ENCODE data around the gene MTHFD1L. TPM values are rescaled to one million over a fixed set of nuclear protein-coding genes. Genes with fewer than 3 reads are reported as not detected.

Gene MTHFD1L
- total RNA-seq, 1 donor, result 68.7 TPM

DNA sequence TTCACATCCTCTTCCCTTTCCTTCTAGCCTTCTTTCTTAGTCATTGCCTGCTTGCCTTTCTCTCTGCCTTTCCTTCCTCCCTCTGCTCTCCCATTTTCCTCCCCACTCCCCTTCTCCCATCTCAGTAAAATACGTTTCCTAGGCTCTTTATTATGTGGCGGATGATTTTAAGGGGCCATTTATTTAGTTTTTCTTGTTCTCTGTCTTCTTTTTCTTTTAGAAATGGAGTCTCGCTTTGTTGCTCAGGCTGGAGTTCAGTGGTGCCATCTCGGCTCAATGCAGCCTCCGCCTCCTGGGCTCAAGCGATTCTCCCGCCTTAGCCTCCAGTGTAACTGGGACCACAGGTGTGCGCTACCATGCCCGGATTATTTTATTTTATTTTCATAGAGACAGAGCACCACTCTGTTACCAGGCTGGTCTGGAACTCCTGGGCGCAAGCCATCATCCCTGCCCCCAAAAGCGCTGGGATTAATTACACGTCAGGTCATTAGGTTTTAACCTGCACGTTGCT, 1.5 kb downstream of the MTHFD1L start:
- no peak for DNase-seq (ENCODE audit: low read depth)
- TF ChIP-seq, protein P1, sequence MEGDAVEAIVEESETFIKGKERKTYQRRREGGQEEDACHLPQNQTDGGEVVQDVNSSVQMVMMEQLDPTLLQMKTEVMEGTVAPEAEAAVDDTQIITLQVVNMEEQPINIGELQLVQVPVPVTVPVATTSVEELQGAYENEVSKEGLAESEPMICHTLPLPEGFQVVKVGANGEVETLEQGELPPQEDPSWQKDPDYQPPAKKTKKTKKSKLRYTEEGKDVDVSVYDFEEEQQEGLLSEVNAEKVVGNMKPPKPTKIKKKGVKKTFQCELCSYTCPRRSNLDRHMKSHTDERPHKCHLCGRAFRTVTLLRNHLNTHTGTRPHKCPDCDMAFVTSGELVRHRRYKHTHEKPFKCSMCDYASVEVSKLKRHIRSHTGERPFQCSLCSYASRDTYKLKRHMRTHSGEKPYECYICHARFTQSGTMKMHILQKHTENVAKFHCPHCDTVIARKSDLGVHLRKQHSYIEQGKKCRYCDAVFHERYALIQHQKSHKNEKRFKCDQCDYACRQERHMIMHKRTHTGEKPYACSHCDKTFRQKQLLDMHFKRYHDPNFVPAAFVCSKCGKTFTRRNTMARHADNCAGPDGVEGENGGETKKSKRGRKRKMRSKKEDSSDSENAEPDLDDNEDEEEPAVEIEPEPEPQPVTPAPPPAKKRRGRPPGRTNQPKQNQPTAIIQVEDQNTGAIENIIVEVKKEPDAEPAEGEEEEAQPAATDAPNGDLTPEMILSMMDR (IDR thresholded peaks at IDR 0.05; ENCODE audit: insufficient read depth, low read length), result no peak

DNA sequence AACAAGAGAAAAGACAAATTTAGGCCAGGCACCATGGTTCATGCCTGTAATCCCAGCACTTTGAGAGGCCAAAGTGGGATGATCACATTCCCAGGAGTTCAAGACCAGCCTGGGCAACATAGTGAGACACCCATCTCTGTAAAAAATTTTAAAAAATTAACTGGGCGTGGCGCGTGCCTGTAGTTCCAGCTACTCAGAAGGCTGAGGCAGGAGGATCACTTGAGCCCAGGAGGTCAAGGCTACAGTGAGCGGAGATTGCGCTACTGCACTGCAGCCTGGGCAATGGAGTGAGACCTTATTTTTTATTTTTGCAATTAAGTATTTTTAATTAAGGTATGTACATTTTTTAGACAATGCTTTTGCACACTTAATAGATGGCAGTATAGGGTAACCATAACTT, 3.3 kb downstream of the MTHFD1L start:
- DNase-seq (ENCODE audit: low read depth), result no peak
- TF ChIP-seq, protein P1 (IDR thresholded peaks at IDR 0.05; ENCODE audit: insufficient read depth, low read length), result no peak
- no peak overlapping the region for H3K4me3 ChIP-seq (ENCODE audit: low read depth, low read length)

More for the DNA sequence above, 1.5 kb downstream of the MTHFD1L start:
- peak overlapping the region; percentile 80 for H3K4me3 ChIP-seq (ENCODE audit: low read depth, low read length)

DNA sequence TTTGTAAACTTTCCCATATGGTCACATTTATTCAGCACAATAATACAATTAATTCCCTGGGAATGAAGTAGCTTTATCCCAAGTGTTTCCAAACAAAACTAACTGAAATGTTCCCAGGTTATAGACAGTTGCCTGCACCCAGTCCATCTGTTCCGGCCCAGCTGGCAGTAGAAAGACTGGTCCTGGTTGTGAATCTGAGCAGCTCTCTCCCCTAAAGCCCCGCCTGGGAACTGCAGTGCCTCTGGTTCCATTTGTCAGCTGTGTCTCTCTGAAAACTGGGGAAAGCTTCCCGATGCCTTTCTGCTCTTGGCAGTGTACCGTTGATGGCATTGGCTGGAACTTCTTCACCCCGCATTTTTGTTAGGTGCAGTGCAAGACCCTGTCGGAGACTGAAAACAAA, 8.7 kb downstream of the MTHFD1L start:
- no peak for DNase-seq (ENCODE audit: low read depth)
- TF ChIP-seq, protein P1 (IDR thresholded peaks at IDR 0.05; ENCODE audit: insufficient read depth, low read length), result no peak
- H3K4me3 ChIP-seq (ENCODE audit: low read depth, low read length), result no peak overlapping the region

DNA sequence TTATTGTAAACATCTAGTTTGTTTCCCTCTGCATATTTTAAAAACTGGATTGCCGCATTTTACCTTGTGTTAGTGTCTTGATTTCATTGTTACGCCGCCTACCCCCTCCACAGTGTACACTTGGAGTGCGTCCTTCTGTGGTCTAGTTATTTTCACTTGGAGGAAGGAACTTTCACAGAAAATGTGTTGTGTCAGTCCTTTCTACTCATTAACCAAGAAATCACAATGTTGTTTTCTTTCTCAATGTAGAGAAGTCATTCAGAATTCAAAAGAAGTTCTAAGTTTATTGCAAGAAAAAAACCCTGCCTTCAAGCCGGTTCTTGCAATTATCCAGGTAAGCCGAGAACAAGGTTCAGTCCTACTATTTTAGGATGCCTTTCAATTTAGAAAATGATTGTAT, 10.3 kb downstream of the MTHFD1L start:
- TF ChIP-seq, protein P1 (IDR thresholded peaks at IDR 0.05; ENCODE audit: insufficient read depth, low read length), result no peak
- DNase-seq (ENCODE audit: low read depth), result no peak
- no peak overlapping the region for H3K4me3 ChIP-seq (ENCODE audit: low read depth, low read length)

DNA sequence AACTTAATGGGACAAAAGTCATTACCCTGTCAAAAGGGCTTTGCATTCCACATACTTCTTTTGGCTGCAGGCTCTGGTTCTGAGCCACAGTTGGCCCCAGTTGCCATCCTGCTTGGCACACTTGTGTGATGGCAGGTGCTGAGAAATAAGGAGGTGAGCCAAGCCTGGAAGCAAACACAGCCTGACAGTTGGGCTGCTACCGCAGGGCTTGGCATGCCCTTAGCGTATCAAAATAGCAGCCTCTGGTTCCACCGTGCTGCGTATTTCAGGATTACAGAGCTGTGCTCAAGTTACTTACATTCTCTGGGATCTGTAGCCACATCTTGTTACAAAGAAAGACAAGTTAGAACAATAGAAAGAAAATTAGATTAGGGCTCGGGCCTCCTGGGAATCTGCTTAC, 11.1 kb downstream of the MTHFD1L start:
- DNase-seq (ENCODE audit: low read depth), result peak; percentile 89
- no peak overlapping the region for H3K4me3 ChIP-seq (ENCODE audit: low read depth, low read length)
- TF ChIP-seq, protein P1 (IDR thresholded peaks at IDR 0.05; ENCODE audit: insufficient read depth, low read length), result peak; percentile 28

DNA sequence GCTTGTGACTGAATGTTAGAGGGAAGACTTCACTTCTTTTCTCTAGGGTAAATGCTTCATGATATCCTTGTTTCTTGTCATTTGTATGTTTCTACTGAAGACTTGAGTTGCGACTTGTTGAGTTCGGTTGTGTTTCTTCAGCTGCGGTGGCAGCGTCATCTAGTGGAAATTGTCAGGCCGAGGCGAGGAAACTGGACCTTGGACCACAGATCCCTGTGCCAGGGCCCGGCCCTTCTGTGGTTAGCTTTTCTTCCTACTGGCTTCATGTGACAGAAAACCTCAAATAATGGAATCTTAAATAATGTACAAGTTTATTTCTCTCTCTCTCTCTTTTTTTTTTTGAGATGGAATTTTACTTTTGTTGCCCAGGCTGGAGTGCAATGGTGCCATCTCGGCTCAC, 12.4 kb downstream of the MTHFD1L start:
- no peak overlapping the region for H3K4me3 ChIP-seq (ENCODE audit: low read depth, low read length)
- TF ChIP-seq, protein P1 (IDR thresholded peaks at IDR 0.05; ENCODE audit: insufficient read depth, low read length), result no peak
- no peak for DNase-seq (ENCODE audit: low read depth)

Data from fibroblast of the aortic adventitia (primary cell).